Loucy (cell line): Measurements from ENCODE around the gene PAXIP1.

Experiments used
- H2AFZ ChIP-seq: fragments of 200-600 bp; sonication (generic); 2 replicates; pipeline ENCODE4 v1.6.0; 2016; ENCODE audit warnings: antibody characterized with exemption, mild to moderate bottlenecking, low read length, moderate library complexity
- H3F3A ChIP-seq: fragments of 200-600 bp; 2 replicates; pipeline ENCODE4 v1.6.0; 2016; ENCODE audit warnings: antibody characterized with exemption, low read depth, mild to moderate bottlenecking
- H3K27me3 ChIP-seq: fragments of 200-600 bp; sonication (generic); 2 replicates; pipeline ENCODE4 v1.6.1; 2014; ENCODE audit warnings: low read length, mild to moderate bottlenecking; ENCODE audit not compliant: insufficient read depth, poor library complexity, severe bottlenecking
- H3K36me3 ChIP-seq: fragments of 200-600 bp; sonication (generic); 2 replicates; pipeline ENCODE4 v1.6.1; 2016; ENCODE audit warnings: low read length; ENCODE audit not compliant: insufficient read depth
- H3K4me1 ChIP-seq: fragments of 200-600 bp; sonication (generic); 2 replicates; pipeline ENCODE4 v1.5.1; 2014; ENCODE audit warnings: low read length, mild to moderate bottlenecking; ENCODE audit not compliant: insufficient read depth, poor library complexity, severe bottlenecking
- H3K4me2 ChIP-seq: fragments of 200-600 bp; sonication (generic); 2 replicates; pipeline ENCODE4 v1.6.0; 2014; ENCODE audit warnings: antibody characterized with exemption, low read length, low read depth, mild to moderate bottlenecking; ENCODE audit not compliant: poor library complexity, severe bottlenecking
- H3K4me3 ChIP-seq: fragments of 200-600 bp; sonication (generic); 2 replicates; pipeline ENCODE4 v1.5.1; 2014; ENCODE audit warnings: low read length, mild to moderate bottlenecking, mixed read lengths; ENCODE audit not compliant: poor library complexity, severe bottlenecking
- H3K79me2 ChIP-seq: fragments of 200-600 bp; sonication (generic); 2 replicates; pipeline ENCODE4 v1.6.1; 2014; ENCODE audit warnings: low read length; ENCODE audit not compliant: insufficient read depth
- H3K9ac ChIP-seq: fragments of 200-600 bp; sonication (generic); 2 replicates; pipeline ENCODE4 v1.6.0; 2014; ENCODE audit warnings: mild to moderate bottlenecking, low read depth, low read length, moderate library complexity; ENCODE audit not compliant: poor library complexity, severe bottlenecking
- H3K9me2 ChIP-seq: fragments of 200-600 bp; sonication (generic); replicated peaks from 2 replicates; pipeline ENCODE4 v1.6.1; 2016; ENCODE audit warnings: low read depth, low read length, mixed read lengths
- H3K9me3 ChIP-seq: fragments of 200-600 bp; sonication (generic); 2 replicates; pipeline ENCODE4 v1.6.1; 2014; ENCODE audit warnings: mild to moderate bottlenecking, antibody characterized with exemption, low read length, low read depth; ENCODE audit not compliant: insufficient read depth
- H4K20me1 ChIP-seq: fragments of 200-600 bp; sonication (generic); 2 replicates; pipeline ENCODE4 v1.6.0; 2014; ENCODE audit warnings: antibody characterized with exemption, low read length, mild to moderate bottlenecking; ENCODE audit not compliant: insufficient read depth, poor library complexity, severe bottlenecking
- EZH2phosphoT487 ChIP-seq: fragments of 200-600 bp; IDR thresholded peaks from 2 replicates; pipeline ENCODE4 v1.6.1; 2018; ENCODE audit warnings: antibody characterized with exemption, mild to moderate bottlenecking, moderate library complexity, borderline replicate concordance
- TF ChIP-seq, protein P1 (sequence below): fragments of 200-600 bp; sonication (generic); conservative IDR thresholded peaks from 2 replicates; pipeline ENCODE4 v1.5.1; 2014; ENCODE audit warnings: mild to moderate bottlenecking, antibody characterized with exemption, low read length

The PAXIP1 gene

DNA sequence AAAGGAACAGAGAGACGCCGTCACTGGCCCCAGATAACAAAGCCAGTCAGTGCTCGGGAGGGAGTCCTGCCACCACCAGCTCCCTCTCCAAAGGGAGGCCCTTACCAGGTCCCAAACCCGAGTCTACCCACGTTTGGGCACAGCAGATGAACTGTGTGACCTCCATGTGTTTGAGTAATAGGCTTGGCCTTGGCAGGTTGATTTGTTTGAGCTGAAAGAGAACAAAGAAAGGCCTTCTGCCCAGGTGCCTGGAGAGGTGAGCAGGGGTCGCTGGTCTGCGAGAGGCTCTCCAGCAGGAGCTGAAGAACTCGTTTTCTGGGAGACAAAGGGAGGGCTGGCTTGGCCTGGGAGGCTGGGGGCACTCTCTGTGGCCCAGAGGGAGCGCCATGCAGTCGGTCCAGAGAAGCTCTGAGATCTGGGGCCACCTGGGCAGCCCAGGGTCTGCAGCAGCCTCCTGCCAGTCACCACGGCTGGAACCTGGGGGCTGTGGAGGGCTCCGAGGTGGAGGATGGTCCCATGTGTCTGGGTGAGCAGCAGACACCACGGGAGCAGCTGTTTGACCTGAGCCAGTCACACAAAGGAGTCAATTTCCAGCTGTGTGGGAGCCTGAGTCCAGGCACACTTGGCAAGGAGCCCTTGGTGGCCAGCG, 99.7 kb downstream of the PAXIP1 start:
- no peaks in the 10 kb centered on the region for H3K36me3 ChIP-seq
- peaks cover 16% of the 10 kb centered on the region for H3K4me1 ChIP-seq
- no peaks in the 10 kb centered on the region for H3K9me3 ChIP-seq
- H3F3A ChIP-seq: no peaks in the 10 kb centered on the region
- no peak overlapping the region for H2AFZ ChIP-seq
- H3K9ac ChIP-seq: no peak overlapping the region
- no peak for TF ChIP-seq EZH2phosphoT487
- TF ChIP-seq, protein P1, sequence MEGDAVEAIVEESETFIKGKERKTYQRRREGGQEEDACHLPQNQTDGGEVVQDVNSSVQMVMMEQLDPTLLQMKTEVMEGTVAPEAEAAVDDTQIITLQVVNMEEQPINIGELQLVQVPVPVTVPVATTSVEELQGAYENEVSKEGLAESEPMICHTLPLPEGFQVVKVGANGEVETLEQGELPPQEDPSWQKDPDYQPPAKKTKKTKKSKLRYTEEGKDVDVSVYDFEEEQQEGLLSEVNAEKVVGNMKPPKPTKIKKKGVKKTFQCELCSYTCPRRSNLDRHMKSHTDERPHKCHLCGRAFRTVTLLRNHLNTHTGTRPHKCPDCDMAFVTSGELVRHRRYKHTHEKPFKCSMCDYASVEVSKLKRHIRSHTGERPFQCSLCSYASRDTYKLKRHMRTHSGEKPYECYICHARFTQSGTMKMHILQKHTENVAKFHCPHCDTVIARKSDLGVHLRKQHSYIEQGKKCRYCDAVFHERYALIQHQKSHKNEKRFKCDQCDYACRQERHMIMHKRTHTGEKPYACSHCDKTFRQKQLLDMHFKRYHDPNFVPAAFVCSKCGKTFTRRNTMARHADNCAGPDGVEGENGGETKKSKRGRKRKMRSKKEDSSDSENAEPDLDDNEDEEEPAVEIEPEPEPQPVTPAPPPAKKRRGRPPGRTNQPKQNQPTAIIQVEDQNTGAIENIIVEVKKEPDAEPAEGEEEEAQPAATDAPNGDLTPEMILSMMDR: no peak
- no peaks in the 10 kb centered on the region for H3K79me2 ChIP-seq
- H3K4me2 ChIP-seq: no peak overlapping the region
- no peak overlapping the region for H3K4me3 ChIP-seq
- no peaks in the 10 kb centered on the region for H3K9me2 ChIP-seq
- no peaks in the 10 kb centered on the region for H3K27me3 ChIP-seq
- no peaks in the 10 kb centered on the region for H4K20me1 ChIP-seq

DNA sequence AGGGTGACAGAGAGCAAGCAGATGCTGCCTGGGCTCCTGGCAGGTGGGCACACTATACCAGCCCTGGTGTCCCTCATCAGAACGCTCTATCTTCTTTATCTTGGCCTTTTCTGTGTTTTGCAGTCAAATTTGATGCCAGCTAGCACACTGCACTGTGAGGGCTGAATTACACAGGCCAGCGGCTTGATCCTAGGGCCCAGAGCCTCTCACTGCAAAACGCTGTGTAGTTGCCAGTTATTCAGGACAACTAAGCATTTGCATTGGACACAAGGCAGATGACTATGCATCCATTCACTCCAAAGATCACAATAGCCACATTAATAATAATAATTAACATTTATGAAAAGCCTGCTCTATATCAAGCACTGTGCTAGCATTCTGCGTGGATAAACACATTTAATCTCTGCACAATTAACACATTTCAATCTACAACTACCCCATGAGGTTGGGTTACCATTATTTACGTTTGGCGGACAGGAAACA, 100.3 kb downstream of the PAXIP1 start:
- no peak overlapping the region for H2AFZ ChIP-seq
- H4K20me1 ChIP-seq: no peaks in the 10 kb centered on the region
- H3K9ac ChIP-seq: no peak overlapping the region
- H3K27me3 ChIP-seq: no peaks in the 10 kb centered on the region
- no peaks in the 10 kb centered on the region for H3K79me2 ChIP-seq
- H3K4me2 ChIP-seq: no peak overlapping the region
- no peaks in the 10 kb centered on the region for H3F3A ChIP-seq
- no peaks in the 10 kb centered on the region for H3K9me3 ChIP-seq
- no peak overlapping the region for H3K4me3 ChIP-seq
- H3K9me2 ChIP-seq: no peaks in the 10 kb centered on the region
- peaks cover 11% of the 10 kb centered on the region for H3K4me1 ChIP-seq
- TF ChIP-seq, protein P1: no peak
- TF ChIP-seq EZH2phosphoT487: no peak
- no peaks in the 10 kb centered on the region for H3K36me3 ChIP-seq

DNA sequence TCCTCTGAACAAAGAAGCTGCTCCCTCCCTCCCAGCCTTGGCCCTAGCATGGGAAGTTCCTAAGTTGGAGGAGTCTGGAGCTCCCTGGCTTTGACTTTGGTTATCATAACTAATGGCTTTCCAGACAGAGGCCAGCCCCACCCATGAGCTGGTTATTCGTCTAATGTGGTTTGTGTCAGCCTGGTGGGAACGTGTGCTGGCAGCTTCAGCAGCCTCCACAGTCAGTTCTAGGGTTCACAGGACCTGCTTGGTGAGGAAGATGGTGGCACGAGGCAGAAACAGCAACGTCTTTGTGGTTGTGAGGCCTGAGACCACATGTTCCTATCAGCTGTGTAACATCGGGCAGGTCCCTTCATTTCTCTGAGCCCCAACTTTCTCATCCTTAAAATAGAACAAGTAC, 103.1 kb downstream of the PAXIP1 start:
- H3K9ac ChIP-seq: no peak overlapping the region
- H3K4me2 ChIP-seq: no peak overlapping the region
- no peaks in the 10 kb centered on the region for H3K79me2 ChIP-seq
- H2AFZ ChIP-seq: peak overlapping the region; percentile 8; the same call in 1 of the 2 replicates
- no peaks in the 10 kb centered on the region for H3K36me3 ChIP-seq
- peaks cover 8% of the 10 kb centered on the region for H3K4me1 ChIP-seq
- H3F3A ChIP-seq: no peaks in the 10 kb centered on the region
- no peaks in the 10 kb centered on the region for H3K9me2 ChIP-seq
- H3K9me3 ChIP-seq: no peaks in the 10 kb centered on the region
- no peaks in the 10 kb centered on the region for H3K27me3 ChIP-seq
- no peaks in the 10 kb centered on the region for H4K20me1 ChIP-seq
- no peak for TF ChIP-seq EZH2phosphoT487
- TF ChIP-seq, protein P1: no peak
- no peak overlapping the region for H3K4me3 ChIP-seq
